ENCODE measurements around the gene ARRB2. TPM values are rescaled to one million over a fixed set of nuclear protein-coding genes. Genes with fewer than 3 reads are reported as not detected.

ARRB2 gene
- total RNA-seq, 4 donors from 2014 or later: 5.5 to 11.8 (median 7.8) TPM

DNA sequence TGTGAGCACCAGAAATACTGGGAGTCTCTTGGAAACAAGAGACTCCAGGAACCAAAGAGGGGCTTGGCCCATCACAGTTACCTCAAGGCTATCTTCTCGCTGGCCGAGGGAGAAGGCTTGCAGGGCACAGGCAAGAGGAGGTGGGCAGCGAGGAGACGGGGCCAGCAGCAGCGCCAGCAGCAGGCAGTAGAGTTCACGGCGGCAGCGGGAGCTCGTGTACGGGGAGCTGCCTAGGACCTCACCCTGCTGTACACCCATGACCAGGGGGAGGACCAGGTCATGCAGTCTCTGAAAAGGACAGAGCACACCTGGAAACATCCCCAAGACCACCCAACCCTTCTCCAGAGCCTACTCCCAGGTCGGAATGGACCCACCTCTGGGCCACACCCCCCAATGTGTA, 37.3 kb upstream of the ARRB2 start:
- Histone ChIP-seq H3K36me3 (peaks cover 0 to 62% of the 10 kb centered on the region in 2 donors), H3K9me3 (no peaks in the 10 kb centered on the region), H3K4me1 (no peaks in the 10 kb centered on the region), H3K27me3 (no peaks in the 10 kb centered on the region), H3K4me3 (no peak overlapping the region), H3K27ac (no peak overlapping the region)
- ATAC-seq (no peak), DNase-seq (no peak)
- TF ChIP-seq, protein P1, sequence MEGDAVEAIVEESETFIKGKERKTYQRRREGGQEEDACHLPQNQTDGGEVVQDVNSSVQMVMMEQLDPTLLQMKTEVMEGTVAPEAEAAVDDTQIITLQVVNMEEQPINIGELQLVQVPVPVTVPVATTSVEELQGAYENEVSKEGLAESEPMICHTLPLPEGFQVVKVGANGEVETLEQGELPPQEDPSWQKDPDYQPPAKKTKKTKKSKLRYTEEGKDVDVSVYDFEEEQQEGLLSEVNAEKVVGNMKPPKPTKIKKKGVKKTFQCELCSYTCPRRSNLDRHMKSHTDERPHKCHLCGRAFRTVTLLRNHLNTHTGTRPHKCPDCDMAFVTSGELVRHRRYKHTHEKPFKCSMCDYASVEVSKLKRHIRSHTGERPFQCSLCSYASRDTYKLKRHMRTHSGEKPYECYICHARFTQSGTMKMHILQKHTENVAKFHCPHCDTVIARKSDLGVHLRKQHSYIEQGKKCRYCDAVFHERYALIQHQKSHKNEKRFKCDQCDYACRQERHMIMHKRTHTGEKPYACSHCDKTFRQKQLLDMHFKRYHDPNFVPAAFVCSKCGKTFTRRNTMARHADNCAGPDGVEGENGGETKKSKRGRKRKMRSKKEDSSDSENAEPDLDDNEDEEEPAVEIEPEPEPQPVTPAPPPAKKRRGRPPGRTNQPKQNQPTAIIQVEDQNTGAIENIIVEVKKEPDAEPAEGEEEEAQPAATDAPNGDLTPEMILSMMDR (IDR thresholded peaks at IDR 0.05 in 4 of 5, conservative IDR thresholded peaks at IDR 0.05 in 1 of 5): no peak
- TF ChIP-seq POLR2A (IDR thresholded peaks at IDR 0.05): no peak
- intact Hi-C loops (cut with DNase I; ENCODE audit: low total_unique reads): loop anchor here (10.0 kb wide), 1 partner anchor 82 kb away; no protein-coding TSS in a partner anchor
- in situ Hi-C loops (cut with MboI; ENCODE audit: low sequenced_read_pairs in 4 of 4): no loop called here

DNA sequence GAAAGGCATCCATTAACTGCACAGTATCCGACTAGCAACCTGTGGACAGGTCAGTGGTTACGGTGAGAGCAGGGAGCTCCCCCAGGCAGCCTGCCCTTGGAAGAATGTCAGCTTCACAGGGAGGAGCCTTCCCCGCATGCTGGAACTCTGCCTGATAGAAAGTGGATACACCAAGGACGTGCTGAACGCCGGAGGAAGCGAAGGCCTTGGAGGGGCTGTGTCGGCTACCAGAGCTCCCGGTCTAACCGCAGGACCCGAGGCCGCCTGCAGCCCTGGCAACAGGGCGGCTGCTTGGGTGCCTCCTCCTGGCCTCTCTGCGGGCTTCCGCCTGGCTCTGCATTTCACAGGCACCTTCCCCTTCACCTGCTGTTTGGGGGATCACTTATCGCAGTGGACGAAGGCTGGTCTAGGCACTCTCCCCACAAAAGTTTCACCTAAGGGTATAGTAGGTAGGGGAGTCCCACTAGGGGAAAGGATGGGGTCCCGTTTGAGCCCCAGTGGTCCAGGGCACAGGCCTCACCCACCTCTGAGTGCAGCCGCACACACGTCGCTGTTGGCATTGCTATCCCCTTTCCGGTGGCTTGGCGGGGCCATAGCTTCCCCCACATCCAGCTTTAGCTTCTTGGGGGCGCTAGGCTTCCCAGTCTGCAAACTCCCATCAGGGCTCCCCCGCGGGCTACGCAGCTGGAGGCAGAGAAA, 36.3 kb upstream of the ARRB2 start:
- no peak for DNase-seq
- intact Hi-C loops (cut with DNase I; ENCODE audit: low total_unique reads): loop anchor here (10.0 kb wide), 1 partner anchor 81 kb away; no protein-coding TSS in a partner anchor
- H3K4me1 ChIP-seq: no peaks in the 10 kb centered on the region
- no peak for ATAC-seq
- H3K27ac ChIP-seq: no peak overlapping the region
- TF ChIP-seq, protein P1 (IDR thresholded peaks at IDR 0.05 in 4 of 5, conservative IDR thresholded peaks at IDR 0.05 in 1 of 5): no peak
- TF ChIP-seq POLR2A (IDR thresholded peaks at IDR 0.05): no peak
- peaks cover 0 to 66% of the 10 kb centered on the region in 2 donors for H3K36me3 ChIP-seq
- H3K4me3 ChIP-seq: no peak overlapping the region
- in situ Hi-C loops (cut with MboI; ENCODE audit: low sequenced_read_pairs in 4 of 4): no loop called here
- no peaks in the 10 kb centered on the region for H3K27me3 ChIP-seq
- no peaks in the 10 kb centered on the region for H3K9me3 ChIP-seq

DNA sequence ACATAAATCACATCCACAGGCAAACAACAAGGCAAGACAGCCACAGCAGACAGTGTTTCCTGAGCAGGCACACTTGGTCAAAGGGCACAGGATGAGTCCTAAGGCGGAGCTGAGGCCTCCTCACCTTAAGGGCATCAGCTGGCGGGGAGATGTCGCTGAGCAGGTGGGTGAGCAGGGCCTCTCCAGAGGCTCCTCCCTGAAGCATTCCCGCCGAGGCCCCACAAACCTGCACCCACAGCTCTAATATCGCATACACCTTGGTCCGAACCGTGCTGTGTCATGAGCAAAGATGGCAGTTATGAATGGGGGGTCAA, 35.8 kb upstream of the ARRB2 start:
- in situ Hi-C loops (cut with MboI; ENCODE audit: low sequenced_read_pairs in 4 of 4): no loop called here
- Histone ChIP-seq H3K27me3 (no peaks in the 10 kb centered on the region), H3K4me1 (no peaks in the 10 kb centered on the region), H3K9me3 (no peaks in the 10 kb centered on the region), H3K27ac (no peak overlapping the region), H3K4me3 (no peak overlapping the region), H3K36me3 (peaks cover 0 to 66% of the 10 kb centered on the region in 2 donors)
- no peak for TF ChIP-seq POLR2A (IDR thresholded peaks at IDR 0.05)
- TF ChIP-seq, protein P1 (IDR thresholded peaks at IDR 0.05 in 4 of 5, conservative IDR thresholded peaks at IDR 0.05 in 1 of 5): no peak
- ATAC-seq (no peak), DNase-seq (no peak)
- intact Hi-C loops (cut with DNase I; ENCODE audit: low total_unique reads): loop anchor here (10.0 kb wide), 1 partner anchor 80 kb away; no protein-coding TSS in a partner anchor

DNA sequence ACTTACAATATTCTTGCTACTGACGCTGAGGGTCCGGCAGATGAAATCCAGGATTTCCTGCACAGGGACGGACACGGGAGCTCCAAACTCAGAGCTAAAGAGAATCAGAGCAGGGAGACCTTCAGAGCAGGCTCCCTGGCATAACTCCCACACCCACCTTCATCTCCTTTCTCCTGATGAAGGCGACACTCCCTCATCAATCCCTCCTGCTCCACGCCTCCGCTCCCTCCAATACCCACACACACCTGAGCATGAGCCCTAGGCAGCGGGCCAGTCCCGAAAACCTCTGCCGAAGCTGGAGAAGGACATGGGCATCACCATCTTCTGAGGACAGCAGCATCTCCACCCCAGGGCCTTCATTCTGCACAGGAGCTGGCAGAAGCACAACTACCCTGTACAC, 34.6 kb upstream of the ARRB2 start:
- no peak overlapping the region for H3K4me3 ChIP-seq
- in situ Hi-C loops (cut with MboI; ENCODE audit: low sequenced_read_pairs in 4 of 4): no loop called here
- no peak for DNase-seq
- H3K36me3 ChIP-seq: peaks cover 0 to 71% of the 10 kb centered on the region in 2 donors
- ATAC-seq: no peak
- intact Hi-C loops (cut with DNase I; ENCODE audit: low total_unique reads): loop anchor here (10.0 kb wide), 1 partner anchor 79 kb away; no protein-coding TSS in a partner anchor
- no peaks in the 10 kb centered on the region for H3K27me3 ChIP-seq
- no peak overlapping the region for H3K27ac ChIP-seq
- TF ChIP-seq, protein P1 (IDR thresholded peaks at IDR 0.05 in 4 of 5, conservative IDR thresholded peaks at IDR 0.05 in 1 of 5): no peak
- no peak for TF ChIP-seq POLR2A (IDR thresholded peaks at IDR 0.05)
- H3K4me1 ChIP-seq: no peaks in the 10 kb centered on the region
- H3K9me3 ChIP-seq: no peaks in the 10 kb centered on the region
